Left hindlimb (tissue), 1 donor: Measurements from ENCODE around the gene SMTN.
A peak's percentile ranks its signal among the peaks of the same experiment; 100 is the strongest.
"Not testable (repeated sequence)": the region's sequence is repeated elsewhere in the genome, so short reads cannot be mapped to it uniquely, and the experiment has no call there.

ENCODE experiments used
- DNase-seq: peaks from one replicate; pipeline ENCODE4 v3.0.0-alpha.2; 2018

SMTN gene

GRCh38 chr22:31091106-31091975, 10.2 kb downstream of the SMTN start:
- peak; percentile 27 for DNase-seq

- no peak for DNase-seq
Observed at GRCh38 chr22:31092161-31092560, 11.0 kb downstream of the SMTN start.

GRCh38 chr22:31093086-31093850, 12.2 kb downstream of the SMTN start:
- DNase-seq: peak; percentile 64

- peak; percentile 55 for DNase-seq
Observed at GRCh38 chr22:31094021-31094551, 13.0 kb downstream of the SMTN start.

- DNase-seq: no peak
Observed at GRCh38 chr22:31094741-31095140, 13.6 kb downstream of the SMTN start.

GRCh38 chr22:31095637-31096249, 14.6 kb downstream of the SMTN start:
- DNase-seq: no peak

GRCh38 chr22:31096657-31097279, 15.7 kb downstream of the SMTN start:
- peak; percentile 23 for DNase-seq

- not testable (repeated sequence) for DNase-seq
Observed at GRCh38 chr22:31097539-31097938, 16.4 kb downstream of the SMTN start.

GRCh38 chr22:31097941-31098631, 17.0 kb downstream of the SMTN start:
- DNase-seq: peak; percentile 31

GRCh38 chr22:31098632-31099110, 17.6 kb downstream of the SMTN start:
- peak; percentile 52 for DNase-seq

GRCh38 chr22:31099386-31099785, 18.3 kb downstream of the SMTN start:
- no peak for DNase-seq

GRCh38 chr22:31099841-31100761, 19.0 kb downstream of the SMTN start:
- DNase-seq: peak; percentile 36

GRCh38 chr22:31100762-31101525, 19.8 kb downstream of the SMTN start:
- DNase-seq: peak; percentile 26

GRCh38 chr22:31102441-31103081, 21.4 kb downstream of the SMTN start:
- peak; percentile 34 for DNase-seq

- DNase-seq: peak; percentile 21
Observed at GRCh38 chr22:31103111-31103510, 22.0 kb downstream of the SMTN start.

GRCh38 chr22:31103899-31104694, 23.0 kb downstream of the SMTN start:
- DNase-seq: peak; percentile 46

- DNase-seq: peak; percentile 59
Observed at GRCh38 chr22:31104869-31105268, 23.8 kb downstream of the SMTN start.

GRCh38 chr22:31105282-31105929, 24.3 kb downstream of the SMTN start:
- no peak for DNase-seq
